NCI-H1436 (cell line): ENCODE data around the gene AFG3L2.
"Not testable (repeated sequence)": the region's sequence is repeated elsewhere in the genome, so short reads cannot be mapped to it uniquely, and the experiment has no call there.

ENCODE experiments used
- DNase-seq: peaks from one replicate; lab custom pipeline; 2025; lab: John Stamatoyannopoulos, UW

AFG3L2 gene

DNA sequence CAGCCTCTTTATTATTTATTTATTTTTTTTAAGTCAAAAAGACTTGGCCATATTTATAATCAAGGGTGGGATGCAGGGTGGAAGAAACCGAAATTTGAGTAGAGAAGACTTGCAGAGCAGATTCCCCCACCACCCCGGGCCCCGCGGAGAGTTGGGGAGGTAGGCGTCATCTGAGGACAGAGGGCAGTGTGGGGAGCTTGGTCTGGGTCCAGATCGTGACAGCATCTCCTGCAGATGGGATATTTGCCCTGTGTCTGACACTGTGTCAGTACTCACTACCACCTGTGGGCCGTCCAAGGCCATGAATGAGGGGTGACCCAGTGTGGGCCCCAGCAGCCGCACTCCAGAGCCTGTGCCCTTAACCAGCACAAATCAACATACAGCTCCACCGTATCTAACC is 20.2 kb upstream of the AFG3L2 start:
- no peak for DNase-seq

DNA sequence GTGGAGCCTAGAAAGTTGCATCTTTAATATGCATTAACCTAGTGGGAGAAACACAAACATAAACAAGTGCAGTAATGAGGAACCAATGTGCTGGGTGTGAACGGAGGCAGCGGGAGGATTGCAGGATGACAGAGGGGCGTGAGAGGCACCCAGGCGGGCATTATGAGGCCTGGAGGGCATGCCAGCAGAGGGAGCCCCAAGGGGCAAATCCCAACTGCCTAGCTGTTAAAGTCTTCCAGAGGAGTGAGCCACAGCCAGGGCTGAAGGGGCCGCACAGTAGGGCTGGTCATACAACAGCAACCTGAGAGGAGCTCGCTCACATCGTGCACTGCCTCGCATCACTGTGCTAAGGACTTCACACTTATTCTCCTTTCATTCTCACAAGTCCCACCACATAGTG is 17.4 kb upstream of the AFG3L2 start:
- no peak for DNase-seq

DNA sequence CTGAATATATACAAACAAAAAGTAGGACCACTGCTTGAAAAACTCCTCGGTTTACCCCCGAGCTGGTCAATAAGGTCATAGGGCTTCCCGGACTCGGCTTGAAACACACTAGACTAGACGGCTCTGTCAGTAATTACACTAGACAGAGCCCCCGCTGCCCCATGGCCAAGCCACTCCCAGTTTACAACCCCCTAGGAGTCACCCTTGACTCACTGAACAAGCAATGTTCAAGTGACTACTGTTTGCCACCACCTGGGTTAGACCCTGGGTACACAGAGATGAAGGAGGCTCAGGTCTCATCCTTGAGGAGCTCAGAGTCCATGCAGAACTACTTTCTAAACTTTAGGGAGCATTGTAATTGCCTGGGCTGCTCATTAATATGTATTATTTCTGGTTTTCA is 17.0 kb upstream of the AFG3L2 start:
- no peak for DNase-seq

DNA sequence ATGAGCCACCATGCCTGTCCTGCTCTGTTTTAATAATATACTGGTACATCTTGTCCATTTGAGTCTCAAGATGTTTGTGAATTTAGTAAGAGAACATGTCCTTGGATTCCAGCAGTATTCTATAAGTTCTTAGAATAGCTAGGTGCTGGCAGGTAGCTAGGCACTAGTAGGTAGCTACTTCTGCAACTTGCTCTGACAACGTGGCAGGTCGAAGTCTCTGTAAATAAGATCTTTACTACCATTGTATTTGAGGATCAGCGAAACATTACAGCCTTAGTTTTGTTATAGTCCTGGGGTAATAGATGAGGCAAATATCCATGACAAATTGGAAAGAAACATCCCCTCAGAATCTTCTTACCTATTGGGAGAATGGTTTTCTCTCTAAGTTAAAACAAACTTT is 16.5 kb upstream of the AFG3L2 start:
- no peak for DNase-seq

DNA sequence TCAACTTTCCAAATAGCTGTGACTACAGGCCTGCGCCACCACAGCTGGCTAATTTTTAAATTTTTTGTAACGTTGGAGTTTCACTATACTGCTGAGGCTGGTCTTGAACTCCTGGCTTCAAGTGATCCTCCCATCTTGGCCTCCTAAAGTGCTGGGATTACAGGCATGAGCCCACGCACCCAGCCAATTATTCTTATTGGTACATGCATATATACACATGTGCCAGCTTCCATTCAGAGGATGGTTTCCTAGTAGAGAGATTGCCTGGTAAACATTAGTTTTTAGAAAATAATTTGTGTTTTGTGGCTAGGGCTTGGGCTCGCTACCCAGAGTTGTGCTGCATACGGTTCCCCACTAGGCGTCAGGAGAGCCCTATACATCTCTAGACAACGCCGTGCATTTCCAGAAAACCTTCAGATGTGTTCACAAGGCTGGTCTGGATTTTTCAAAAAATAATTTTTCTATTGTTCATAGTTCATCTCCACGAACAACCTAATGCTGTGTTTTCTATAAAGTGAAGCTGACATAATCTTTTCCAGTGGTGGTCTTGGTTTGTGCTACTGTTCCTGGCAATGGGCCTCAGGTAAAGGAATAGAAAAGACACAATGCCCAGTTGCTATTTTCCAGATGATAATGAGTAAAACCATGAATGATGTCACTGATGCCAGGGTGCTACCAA is 14.6 kb upstream of the AFG3L2 start:
- peak; percentile 58 for DNase-seq

DNA sequence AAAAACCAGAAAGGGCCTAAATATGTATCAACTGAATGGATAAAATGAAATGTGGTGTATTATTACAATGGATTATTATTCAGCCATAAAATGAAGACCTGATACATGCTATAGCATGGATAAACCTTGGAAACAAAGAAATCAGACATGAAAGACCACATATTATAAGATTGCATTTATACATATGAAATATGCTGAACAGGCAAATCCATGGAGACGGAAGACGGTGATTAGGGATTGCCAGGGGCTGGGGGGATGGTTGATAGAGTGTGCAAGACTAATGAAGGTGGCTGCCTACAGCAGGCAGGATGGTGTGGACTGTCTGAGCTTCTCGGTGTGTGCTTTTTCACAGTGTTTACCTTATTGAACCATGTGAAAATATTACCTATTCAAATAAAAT is 11.4 kb upstream of the AFG3L2 start:
- DNase-seq = no peak

DNA sequence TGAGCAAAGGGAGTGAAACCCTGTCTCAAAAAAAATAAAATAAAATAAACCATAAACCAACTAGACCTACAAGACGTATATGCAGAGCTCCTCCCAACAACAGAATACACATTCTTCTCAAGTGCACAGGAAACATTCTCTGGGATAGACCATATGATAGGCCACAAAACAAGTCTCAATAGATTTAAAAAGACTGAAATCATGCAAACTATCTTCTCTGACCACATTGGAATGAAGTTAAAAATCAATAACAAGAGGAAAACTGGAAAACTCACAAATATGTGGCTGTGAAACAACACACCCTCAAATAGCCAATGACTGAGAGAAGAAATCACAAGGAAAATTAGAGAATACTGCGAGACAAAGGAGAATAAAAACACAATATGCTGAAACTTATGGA is 7.2 kb upstream of the AFG3L2 start:
- DNase-seq = no peak

DNA sequence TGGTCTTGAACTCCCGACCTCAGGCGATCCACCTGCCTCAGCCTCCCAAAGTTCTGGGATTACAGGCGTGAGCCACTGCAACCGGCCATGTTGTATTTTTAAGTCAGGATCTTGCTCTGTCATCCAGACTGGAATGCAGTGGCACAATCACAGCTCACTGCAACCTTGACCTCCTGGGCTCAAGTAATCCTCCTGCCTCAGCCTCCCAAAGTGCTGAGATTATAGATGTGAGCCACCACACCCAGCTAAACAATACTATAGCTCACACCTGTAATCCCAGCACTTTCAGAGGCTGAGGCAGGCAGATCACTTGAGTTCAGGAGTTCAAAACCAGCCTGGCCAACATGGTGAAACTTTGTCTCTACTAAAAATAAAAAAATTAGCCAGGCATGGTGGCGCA is 6.7 kb upstream of the AFG3L2 start:
- DNase-seq = not testable (repeated sequence)

DNA sequence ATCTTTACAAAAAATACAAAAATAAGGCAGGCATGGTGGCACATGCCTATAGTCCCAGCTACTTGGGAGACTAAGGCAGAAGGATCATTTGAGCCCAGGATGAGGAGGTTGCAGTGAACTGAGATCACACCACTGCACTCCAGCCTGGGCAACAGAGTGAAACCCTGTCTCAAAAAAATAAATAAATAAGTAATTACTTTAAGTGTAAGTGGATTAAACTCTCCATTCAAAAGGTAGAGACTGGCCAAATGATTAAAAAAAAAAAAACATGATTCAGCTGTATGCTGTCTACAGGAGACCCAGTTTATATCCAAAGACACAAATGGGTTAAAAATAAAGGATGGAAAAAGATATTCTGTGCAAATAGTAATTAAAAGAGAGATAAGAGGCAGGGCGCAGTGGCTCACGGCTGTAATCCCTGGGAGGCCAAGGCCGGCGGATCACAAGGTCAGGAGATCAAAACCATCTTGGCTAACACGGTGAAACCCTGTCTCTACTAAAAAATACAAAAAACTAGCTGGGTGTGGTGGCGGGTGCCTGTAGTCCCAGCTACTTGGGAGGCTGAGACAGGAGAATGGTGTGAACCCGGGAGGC is 5.3 kb upstream of the AFG3L2 start:
- DNase-seq = not testable (repeated sequence)

DNA sequence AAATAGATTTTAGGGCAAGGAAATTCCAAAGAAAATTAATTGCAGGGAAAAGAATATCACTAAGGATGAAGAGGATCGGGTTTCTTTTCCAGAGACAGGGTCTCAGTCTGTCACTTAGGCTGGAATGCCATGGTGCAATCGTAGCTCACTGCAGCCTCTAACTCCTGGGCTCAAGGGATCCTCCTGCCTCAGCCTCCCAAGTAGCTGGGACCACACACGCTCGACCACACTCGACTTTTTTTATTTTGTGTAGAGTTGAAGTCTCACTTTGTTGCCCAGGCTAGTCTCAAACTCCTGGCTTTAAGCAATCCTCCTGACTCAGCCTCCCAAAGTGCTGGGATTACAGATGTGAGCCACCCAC is 1.2 kb upstream of the AFG3L2 start:
- not testable (repeated sequence) for DNase-seq

DNA sequence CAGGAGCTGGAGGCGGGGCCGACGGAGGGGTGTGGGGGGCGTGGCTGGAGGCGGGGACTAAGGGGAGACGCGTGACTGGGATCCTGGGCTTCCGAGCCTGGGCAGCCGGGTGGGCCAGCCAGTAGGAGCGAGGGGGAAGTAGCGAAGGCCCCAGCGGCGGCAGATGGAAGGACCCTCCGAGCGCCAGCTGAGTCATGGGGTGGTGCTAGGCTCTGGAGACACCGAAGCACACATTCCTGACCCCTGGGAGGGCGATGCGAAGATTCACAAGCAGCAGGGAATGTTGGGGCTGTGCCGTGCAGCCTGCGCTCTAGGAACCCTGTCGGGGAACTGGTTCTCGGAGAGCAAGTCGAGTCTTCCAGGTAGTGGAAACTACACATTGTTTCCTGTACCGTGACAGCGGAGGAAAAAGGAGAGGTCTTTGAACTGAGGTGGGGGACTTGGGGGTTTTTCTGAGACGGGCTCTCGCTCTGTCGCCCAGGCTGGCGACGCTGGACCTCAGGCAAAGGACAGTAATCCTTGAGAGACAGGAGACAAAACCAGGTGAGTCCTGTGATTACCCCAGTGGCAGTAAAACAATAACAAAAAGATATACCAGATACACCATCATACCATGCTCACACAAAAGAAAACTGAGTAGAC is 650 bp upstream of the AFG3L2 start:
- DNase-seq = no peak

DNA sequence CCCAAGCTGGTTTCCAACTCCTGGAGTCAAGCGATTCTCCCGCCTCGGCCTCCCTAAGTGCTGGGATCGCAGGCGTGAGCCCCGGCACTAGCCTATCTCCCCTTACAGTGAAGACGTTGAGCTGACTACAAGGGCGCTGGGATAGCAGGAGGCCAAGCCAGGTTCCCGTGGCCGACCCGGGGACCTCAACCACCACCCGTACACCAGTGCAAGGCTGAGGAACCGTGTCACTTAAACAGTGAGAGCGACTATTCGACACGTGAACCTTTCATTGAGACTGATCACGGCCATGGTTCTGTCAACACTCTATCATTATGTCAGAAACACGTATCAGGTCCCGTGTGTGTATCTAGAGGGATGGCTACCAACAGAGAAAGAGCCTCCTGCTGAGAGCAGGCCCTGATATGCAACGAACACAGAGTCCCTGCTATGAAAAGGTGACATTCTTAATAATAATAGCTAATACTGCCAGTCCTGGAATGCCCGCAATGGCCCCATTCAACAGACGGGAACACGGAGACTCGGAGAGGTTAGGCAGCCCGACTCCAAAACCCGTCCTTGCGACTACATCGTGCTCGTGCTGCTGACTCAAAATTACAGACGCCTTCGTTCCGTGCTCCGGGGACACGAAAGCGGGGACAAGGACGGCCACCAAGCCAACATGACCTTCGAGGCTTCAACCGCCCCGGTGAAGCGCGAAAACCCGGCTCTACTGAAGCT is 833 bp downstream of the AFG3L2 start:
- no peak for DNase-seq

DNA sequence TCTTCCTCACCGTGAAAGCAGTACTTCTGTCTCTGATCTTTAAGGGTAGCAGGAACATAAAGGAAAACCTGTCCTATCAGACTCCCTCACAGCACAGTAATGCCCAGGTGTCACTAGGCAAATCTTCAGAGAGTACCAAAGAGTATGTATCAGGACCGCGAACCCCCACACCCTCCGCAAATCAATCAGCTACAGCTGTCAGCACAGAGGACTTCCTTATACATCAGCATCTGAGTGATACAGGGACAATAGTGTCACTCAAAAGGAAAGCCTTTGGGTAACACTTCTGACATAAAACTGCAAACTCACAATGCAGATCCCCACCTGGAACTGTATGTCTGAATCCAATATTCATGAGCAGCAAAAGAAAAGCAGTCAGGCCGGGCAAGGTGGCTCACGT is 2.6 kb downstream of the AFG3L2 start:
- no peak for DNase-seq

DNA sequence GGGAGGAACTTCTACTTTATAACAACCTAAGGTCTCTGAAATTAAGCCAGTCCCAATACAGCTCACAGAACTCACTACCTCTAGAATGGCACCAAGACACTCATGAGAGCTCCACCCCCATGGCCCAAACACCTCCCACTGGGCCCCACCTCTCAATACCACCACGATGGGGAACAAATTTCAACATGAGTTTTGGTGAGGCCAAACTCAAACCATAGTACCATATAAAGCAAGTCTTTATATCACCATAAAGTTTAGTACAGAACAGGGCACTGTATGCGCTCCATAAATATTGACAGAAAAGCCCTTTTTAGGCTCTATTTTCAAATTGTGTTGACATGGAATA is 3.3 kb downstream of the AFG3L2 start:
- no peak for DNase-seq

DNA sequence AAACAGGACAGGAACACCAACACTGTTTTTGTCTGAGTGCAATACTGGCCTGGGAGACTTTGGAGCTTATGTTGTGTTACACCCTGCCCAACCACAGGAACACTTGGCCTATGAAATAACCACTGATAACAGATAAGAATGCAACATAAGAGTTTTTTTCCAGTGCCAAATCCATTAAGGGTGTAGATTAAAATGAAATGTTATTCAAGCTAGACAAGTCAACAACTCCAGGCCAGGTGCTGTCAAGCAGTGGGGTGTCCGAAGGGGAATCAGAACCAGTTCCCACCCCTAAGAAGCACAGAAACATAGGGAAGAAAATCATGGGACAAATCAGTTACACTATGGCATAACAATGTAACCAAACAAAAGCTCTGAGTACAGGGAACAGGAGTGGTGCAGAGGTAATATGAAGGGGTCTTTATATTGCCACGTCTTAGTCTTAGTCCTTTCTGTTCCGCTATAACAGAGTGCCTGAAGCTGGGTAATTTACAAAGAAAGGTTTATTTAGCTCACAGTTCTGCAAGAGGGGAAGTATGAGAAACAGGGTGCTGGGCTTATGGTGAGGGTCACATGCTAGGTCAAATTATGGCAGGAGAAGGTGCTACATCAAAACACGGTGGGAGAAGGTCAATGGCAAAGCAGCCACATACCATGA is 3.8 kb downstream of the AFG3L2 start:
- DNase-seq = no peak

DNA sequence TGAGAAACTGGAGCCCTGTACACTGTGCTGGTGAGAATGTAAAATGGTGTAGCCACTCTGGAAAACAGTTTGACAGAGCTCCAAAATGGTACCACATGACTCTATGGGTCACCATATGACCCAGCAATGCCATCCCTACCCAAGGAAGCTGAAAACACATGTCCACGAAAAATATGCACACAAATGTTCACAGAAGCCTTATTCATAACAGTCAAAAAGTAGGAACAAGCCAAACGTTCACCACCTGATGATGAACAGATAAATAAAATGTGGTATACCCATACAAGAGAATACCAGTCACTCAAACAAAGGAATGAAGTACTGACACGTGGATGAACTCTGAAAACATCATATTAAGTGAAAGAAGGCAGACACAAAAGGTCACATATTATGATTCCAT is 4.6 kb downstream of the AFG3L2 start:
- DNase-seq = no peak

DNA sequence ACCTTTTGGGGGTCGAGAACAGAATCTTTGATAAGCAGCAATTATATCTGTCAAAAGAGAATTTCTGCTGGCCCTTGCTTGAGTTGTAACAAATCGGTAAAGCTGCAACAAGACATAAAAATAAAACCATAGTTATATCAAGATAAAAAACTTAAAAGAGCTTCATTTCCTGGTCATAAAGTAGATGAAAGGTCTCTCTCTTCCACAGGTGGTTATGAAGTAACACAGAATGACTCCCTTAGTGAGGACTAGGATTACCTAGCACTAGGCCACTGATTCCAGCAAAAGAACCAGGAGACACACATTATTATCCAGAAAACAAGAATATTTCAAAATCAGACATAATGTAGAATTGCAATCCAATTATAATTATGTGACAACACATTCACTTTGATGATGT is 5.4 kb downstream of the AFG3L2 start:
- DNase-seq = no peak

DNA sequence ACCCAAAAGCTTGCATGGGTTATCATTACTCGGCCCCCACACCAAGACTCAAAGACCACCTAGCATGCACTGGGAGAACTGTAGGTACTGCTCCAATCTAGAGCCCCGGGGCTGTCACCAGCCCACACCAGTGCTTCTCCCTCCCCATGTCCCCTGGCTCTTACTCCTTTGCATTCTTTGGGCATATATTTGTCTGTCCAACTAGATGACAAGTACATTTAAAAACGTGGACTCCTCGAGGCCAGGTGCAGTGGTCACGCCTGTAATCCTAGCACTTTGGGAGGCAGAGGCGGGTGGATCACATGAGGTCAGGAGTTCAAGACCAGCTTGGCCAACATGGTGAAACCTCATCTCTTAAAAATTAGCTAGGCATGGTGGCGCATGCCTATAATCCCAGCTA is 7.8 kb downstream of the AFG3L2 start:
- no peak for DNase-seq

DNA sequence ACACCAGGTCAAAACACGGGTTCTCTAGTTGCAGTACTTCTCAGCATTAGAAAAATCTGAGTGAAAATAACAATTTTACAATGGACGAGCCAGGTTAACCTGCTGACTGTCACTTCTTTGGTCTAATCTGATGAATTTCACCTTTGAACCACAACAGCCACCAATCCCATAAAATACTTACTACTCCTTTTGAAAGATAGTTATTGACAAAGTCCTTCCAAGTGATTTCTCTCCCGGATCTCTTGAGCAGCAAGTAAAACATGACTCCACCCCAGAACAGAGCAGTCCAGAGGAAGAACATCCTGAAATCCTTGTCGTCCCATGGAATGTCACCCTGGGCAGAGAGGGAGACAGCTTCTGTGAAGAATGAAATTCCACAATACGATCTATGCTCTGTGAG is 10.2 kb downstream of the AFG3L2 start:
- no peak for DNase-seq

DNA sequence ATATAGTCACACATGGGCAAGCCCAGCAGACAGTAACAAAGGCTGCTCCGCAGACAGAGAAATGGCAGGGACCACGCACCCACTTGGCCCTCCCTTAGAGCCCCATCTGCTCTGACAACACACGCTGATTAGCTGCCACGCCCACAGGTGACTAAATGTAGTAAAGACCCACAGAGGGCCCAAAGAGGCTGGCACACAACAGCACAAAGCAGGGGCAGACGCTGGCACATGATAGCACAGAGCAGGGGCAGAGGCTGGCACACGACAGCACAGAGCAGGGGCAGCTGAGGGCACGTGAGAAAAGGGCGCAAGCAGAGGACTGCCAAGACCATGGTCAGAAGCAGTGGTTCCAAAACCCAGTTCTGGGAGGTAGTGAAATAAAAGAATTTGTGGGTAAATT is 10.6 kb downstream of the AFG3L2 start:
- DNase-seq = no peak

DNA sequence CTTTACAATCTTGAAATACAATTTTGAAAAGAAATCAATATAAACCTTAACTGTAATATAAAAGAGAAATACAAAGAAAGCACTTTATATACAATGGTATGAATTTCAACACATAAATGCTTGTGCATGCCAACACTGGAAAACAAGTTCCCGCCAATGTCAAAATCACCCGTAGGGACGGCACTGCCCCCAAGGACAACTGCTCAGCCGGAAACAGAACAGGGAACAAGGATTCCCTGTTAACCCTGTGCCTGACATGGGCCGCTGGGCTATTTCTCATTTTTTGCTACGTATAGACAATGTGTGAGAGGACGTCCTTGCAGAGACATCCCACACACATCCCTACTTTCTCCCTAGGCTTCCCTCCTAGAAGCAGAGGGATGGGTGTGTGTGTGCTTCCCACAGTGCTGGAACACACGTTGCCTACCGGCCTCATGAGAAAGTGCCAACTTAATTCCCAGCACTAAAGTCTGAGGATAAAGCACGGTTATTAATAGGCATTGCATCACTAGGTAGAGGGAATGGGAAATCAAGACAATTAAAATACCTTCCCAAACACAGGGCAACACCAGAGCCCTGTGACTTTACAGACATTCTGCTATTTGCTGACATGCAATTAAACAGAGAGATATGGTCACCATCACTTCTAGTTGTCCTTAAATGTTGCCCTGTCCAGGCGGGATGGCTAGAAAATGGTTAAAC is 14.4 kb downstream of the AFG3L2 start:
- DNase-seq = no peak

DNA sequence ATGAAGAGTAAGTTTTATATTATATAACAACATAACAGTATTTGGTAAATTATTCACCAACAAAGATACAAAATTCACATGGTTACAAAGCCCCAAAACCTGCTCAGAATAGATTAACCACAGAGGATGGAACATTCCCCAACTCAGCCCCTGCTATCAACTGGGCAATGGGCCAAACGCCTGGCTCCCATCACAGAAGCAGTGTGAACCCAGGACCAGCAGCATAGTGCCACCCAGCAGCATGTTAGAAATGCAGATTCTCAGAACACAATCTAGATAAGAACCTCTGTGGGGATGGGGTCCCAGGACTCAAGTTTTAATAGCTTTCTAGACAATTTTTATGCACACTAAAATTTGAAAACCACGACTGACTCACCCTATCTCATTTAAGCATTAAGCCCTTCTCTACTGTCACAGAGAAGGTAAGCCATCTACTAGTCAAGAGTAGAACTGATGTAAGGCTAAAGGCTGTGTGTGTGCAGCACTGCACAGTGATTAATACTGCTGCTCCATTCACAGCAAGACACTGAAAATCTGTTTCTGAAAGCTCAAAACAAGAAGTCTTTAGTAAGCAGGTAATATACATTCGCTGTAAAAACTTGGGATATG is 15.2 kb downstream of the AFG3L2 start:
- no peak for DNase-seq
